Neural progenitor cell (in vitro differentiated cells): ENCODE measurements around the gene AOC2. TPM values are rescaled to one million over a fixed set of nuclear protein-coding genes. Genes with fewer than 3 reads are reported as not detected.
"Not testable (repeated sequence)": the region's sequence is repeated elsewhere in the genome, so short reads cannot be mapped to it uniquely, and the experiment has no call there.

Source experiments
- DNase-seq: peaks from one replicate; pipeline ENCODE4 v3.0.0-alpha.2; 2016; ENCODE audit warnings: low spot score
- H2AFZ ChIP-seq: fragments of 200-600 bp; sonication (generic); replicated peaks from 2 replicates; pipeline ENCODE4 v1.6.1; 2016; ENCODE audit warnings: antibody characterized with exemption
- H3F3A ChIP-seq: fragments of 200-600 bp; sonication (generic); 2 replicates; pipeline ENCODE4 v1.6.1; 2016; ENCODE audit warnings: antibody characterized with exemption, low read depth
- H3K27ac ChIP-seq: fragments of 200-600 bp; sonication (generic); 2 replicates; pipeline ENCODE4 v1.5.1; 2016; ENCODE audit warnings: mild to moderate bottlenecking
- H3K27me3 ChIP-seq: fragments of 200-600 bp; sonication (generic); 2 replicates; pipeline ENCODE4 v1.6.1; 2016; ENCODE audit warnings: mild to moderate bottlenecking, moderate library complexity
- H3K36me3 ChIP-seq: fragments of 200-600 bp; sonication (generic); 2 replicates; pipeline ENCODE4 v1.5.1; 2016
- H3K4me1 ChIP-seq: fragments of 200-600 bp; sonication (generic); 2 replicates; pipeline ENCODE4 v1.6.1; 2016; ENCODE audit warnings: mixed run types
- H3K4me2 ChIP-seq: fragments of 200-600 bp; sonication (generic); 2 replicates; pipeline ENCODE4 v1.6.1; 2016
- H3K4me3 ChIP-seq: fragments of 200-600 bp; sonication (generic); 2 replicates; pipeline ENCODE4 v1.5.1; 2016
- H3K79me2 ChIP-seq: fragments of 200-600 bp; sonication (generic); 2 replicates; pipeline ENCODE4 v1.6.1; 2016; ENCODE audit warnings: low read depth
- H3K9ac ChIP-seq: fragments of 200-600 bp; sonication (generic); 2 replicates; pipeline ENCODE4 v1.6.1; 2016
- H3K9me3 ChIP-seq: fragments of 200-600 bp; sonication (generic); 2 replicates; pipeline ENCODE4 v1.5.1; 2016; ENCODE audit warnings: low read depth
- H4K20me1 ChIP-seq: fragments of 200-600 bp; sonication (generic); 2 replicates; pipeline ENCODE4 v1.6.1; 2016; ENCODE audit warnings: low read depth
- H3K27ac Mint-ChIP-seq: 3 replicates; pipeline ENCODE4 v1.8.0; 2021; ENCODE audit warnings: mixed read lengths
- H3K27me3 Mint-ChIP-seq: 2 replicates; pipeline ENCODE4 v1.8.0; 2022; ENCODE audit warnings: low read depth, mild to moderate bottlenecking, inconsistent platforms, moderate library complexity, mixed read lengths; ENCODE audit not compliant: insufficient read depth
- H3K36me3 Mint-ChIP-seq: 3 replicates; pipeline ENCODE4 v1.8.0; 2021; ENCODE audit warnings: mixed read lengths
- H3K4me1 Mint-ChIP-seq: 3 replicates; pipeline ENCODE4 v1.8.0; 2021; ENCODE audit warnings: mixed read lengths
- H3K4me3 Mint-ChIP-seq: 3 replicates; pipeline ENCODE4 v1.8.0; 2021; ENCODE audit warnings: mild to moderate bottlenecking, moderate library complexity, mixed read lengths
- H3K9me3 Mint-ChIP-seq: 3 replicates; pipeline ENCODE4 v1.8.0; 2020; ENCODE audit warnings: mixed read lengths
- CTCF ChIP-seq: fragments of 200-600 bp; sonication (generic); IDR thresholded peaks from 2 replicates; pipeline ENCODE4 v1.5.1; 2017; ENCODE audit warnings: antibody characterized with exemption, mild to moderate bottlenecking
- EZH2 ChIP-seq: fragments of 200-600 bp; sonication (generic); IDR thresholded peaks from 2 replicates; pipeline ENCODE4 v1.6.1; 2017; ENCODE audit warnings: antibody characterized with exemption, mild to moderate bottlenecking, moderate library complexity
- EZH2phosphoT487 ChIP-seq: fragments of 200-600 bp; sonication (generic); IDR thresholded peaks from 2 replicates; pipeline ENCODE4 v1.6.1; 2017; ENCODE audit warnings: antibody characterized with exemption
- total RNA-seq: library from RNA; depleted of rRNA; stranded (reverse); fragments of >200 nt; gene quantifications from 2 replicates; pipeline ENCODE4 v1.2.3, GENCODE V29; 2015; ENCODE audit warnings: low replicate concordance

Gene AOC2
- total RNA-seq, 1 donor from 2014 or later = 1.2 TPM

GRCh38 chr17:42873315-42873714 lies 28.9 kb downstream of the AOC2 start:
- no peaks in the 10 kb centered on the region for H4K20me1 ChIP-seq
- no peak overlapping the region for H3K27ac ChIP-seq
- Mint-ChIP-seq H3K27me3 (peaks cover 4% of the 10 kb centered on the region), H3K36me3 (no peaks in the 10 kb centered on the region), H3K4me3 (no peak overlapping the region), H3K27ac (no peak overlapping the region), H3K4me1 (peaks cover 2% of the 10 kb centered on the region), H3K9me3 (peaks cover 24% of the 10 kb centered on the region)
- DNase-seq = peak; percentile 22
- no peaks in the 10 kb centered on the region for H3K79me2 ChIP-seq
- H2AFZ ChIP-seq = no peak overlapping the region
- H3K4me1 ChIP-seq = no peaks in the 10 kb centered on the region
- H3K4me2 ChIP-seq = no peak overlapping the region
- H3K9me3 ChIP-seq = peaks cover 4% of the 10 kb centered on the region
- TF ChIP-seq EZH2 (no peak), CTCF (no peak), EZH2phosphoT487 (no peak)
- H3F3A ChIP-seq = no peaks in the 10 kb centered on the region
- H3K27me3 ChIP-seq = peaks cover 18% of the 10 kb centered on the region
- H3K4me3 ChIP-seq = no peak overlapping the region
- H3K9ac ChIP-seq = no peak overlapping the region
- H3K36me3 ChIP-seq = no peaks in the 10 kb centered on the region

GRCh38 chr17:42873932-42874695 lies 29.7 kb downstream of the AOC2 start:
- H3K27me3 Mint-ChIP-seq, H3F3A ChIP-seq, DNase-seq, H2AFZ ChIP-seq, H4K20me1 ChIP-seq, H3K36me3 ChIP-seq, H3K4me1 ChIP-seq, H3K9ac ChIP-seq, H3K4me3 Mint-ChIP-seq, H3K4me2 ChIP-seq, H3K27ac ChIP-seq, H3K4me3 ChIP-seq, H3K79me2 ChIP-seq, H3K9me3 ChIP-seq, H3K4me1 Mint-ChIP-seq, H3K36me3 Mint-ChIP-seq, H3K27ac Mint-ChIP-seq: not testable (repeated sequence)
- peaks cover 24% of the 10 kb centered on the region for H3K27me3 ChIP-seq
- H3K9me3 Mint-ChIP-seq = peaks cover 24% of the 10 kb centered on the region

GRCh38 chr17:42877037-42877436 lies 32.7 kb downstream of the AOC2 start:
- no peak overlapping the region for H3K27ac ChIP-seq
- Mint-ChIP-seq H3K4me3 (no peak overlapping the region), H3K27me3 (peaks cover 9% of the 10 kb centered on the region), H3K36me3 (no peaks in the 10 kb centered on the region), H3K4me1 (peaks cover 8% of the 10 kb centered on the region), H3K27ac (no peak overlapping the region), H3K9me3 (no peaks in the 10 kb centered on the region)
- no peaks in the 10 kb centered on the region for H3K4me1 ChIP-seq
- no peaks in the 10 kb centered on the region for H3K79me2 ChIP-seq
- no peaks in the 10 kb centered on the region for H3F3A ChIP-seq
- no peak overlapping the region for H3K9ac ChIP-seq
- no peak overlapping the region for H3K4me3 ChIP-seq
- DNase-seq = no peak
- no peaks in the 10 kb centered on the region for H3K36me3 ChIP-seq
- peaks cover 24% of the 10 kb centered on the region for H3K27me3 ChIP-seq
- TF ChIP-seq CTCF = no peak
- TF ChIP-seq EZH2phosphoT487 = no peak
- no peak for TF ChIP-seq EZH2
- H3K4me2 ChIP-seq = no peak overlapping the region
- H3K9me3 ChIP-seq = no peaks in the 10 kb centered on the region
- H4K20me1 ChIP-seq = no peaks in the 10 kb centered on the region
- no peak overlapping the region for H2AFZ ChIP-seq

- no peak overlapping the region for H3K27ac ChIP-seq
- no peak overlapping the region for H3K9ac ChIP-seq
- no peaks in the 10 kb centered on the region for H3K36me3 ChIP-seq
- H3K4me3 ChIP-seq = no peak overlapping the region
- no peak overlapping the region for H3K4me3 Mint-ChIP-seq
- peaks cover 8% of the 10 kb centered on the region for H3K4me1 Mint-ChIP-seq
- no peaks in the 10 kb centered on the region for H3K4me1 ChIP-seq
- H2AFZ ChIP-seq = no peak overlapping the region
- H3K36me3 Mint-ChIP-seq = no peaks in the 10 kb centered on the region
- H3K9me3 ChIP-seq = no peaks in the 10 kb centered on the region
- peak; percentile 75 for DNase-seq
- no peaks in the 10 kb centered on the region for H3F3A ChIP-seq
- H3K27me3 Mint-ChIP-seq = peaks cover 9% of the 10 kb centered on the region
- H3K27me3 ChIP-seq = peaks cover 24% of the 10 kb centered on the region
- peak overlapping the region; percentile 35 for H3K4me2 ChIP-seq
- TF ChIP-seq CTCF (no peak), EZH2 (no peak), EZH2phosphoT487 (no peak)
- no peak overlapping the region for H3K27ac Mint-ChIP-seq
- no peaks in the 10 kb centered on the region for H4K20me1 ChIP-seq
- no peaks in the 10 kb centered on the region for H3K9me3 Mint-ChIP-seq
- no peaks in the 10 kb centered on the region for H3K79me2 ChIP-seq
These were observed 33.9 kb downstream of the AOC2 start for GRCh38 chr17:42878123-42878880.
